ENCODE data around the gene NUF2. TPM values are rescaled to one million over a fixed set of nuclear protein-coding genes. Genes with fewer than 3 reads are reported as not detected.
"Not testable (repeated sequence)": the region's sequence is repeated elsewhere in the genome, so short reads cannot be mapped to it uniquely, and the experiment has no call there.

The NUF2 gene
- total and polyA plus RNA-seq, 2 donors (not counting 1 experiment from before 2014, with no cell fraction given), result 4.6 to 6.5 TPM

DNA sequence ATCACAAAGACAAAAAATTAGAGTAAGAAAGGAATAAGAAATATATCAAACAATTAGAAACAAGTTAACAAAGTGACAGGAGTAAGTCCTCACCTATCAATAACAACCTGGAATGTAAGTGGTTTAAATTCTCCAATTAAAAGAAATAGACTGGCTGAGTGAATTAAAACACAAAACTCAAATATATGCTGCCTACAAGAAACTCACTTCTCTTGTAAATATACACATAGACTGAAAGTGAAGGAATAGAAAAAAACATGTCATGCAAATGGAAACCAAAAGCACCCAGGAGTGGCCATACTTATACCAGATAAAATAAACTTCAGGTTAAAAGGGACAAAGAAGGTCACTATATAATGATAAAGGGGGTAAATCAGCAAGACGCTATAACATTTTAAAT is 43.2 kb upstream of the NUF2 start:
- no peaks in the 10 kb centered on the region for H3K9me3 ChIP-seq (ENCODE audit: control insufficient read depth, insufficient read depth, low read depth, low read length)
- no peaks in the 10 kb centered on the region for H3K4me1 ChIP-seq (ENCODE audit: control insufficient read depth, extremely low read depth, insufficient read depth, low read length)
- H2AFZ ChIP-seq (ENCODE audit: low read length), result no peak overlapping the region
- H3K4me2 ChIP-seq (ENCODE audit: extremely low read depth, insufficient read depth, low read length), result no peak overlapping the region
- H3K27me3 ChIP-seq (ENCODE audit: control insufficient read depth, insufficient read depth, low read length), result no peaks in the 10 kb centered on the region
- no peak overlapping the region for H3K4me3 ChIP-seq (replicated peaks in 1 of 4; ENCODE audit: control extremely low read depth in 1 of 4, insufficient read depth in 1 of 4, low read depth in 3 of 4, low read length in 4 of 4)
- H3K36me3 ChIP-seq (ENCODE audit: control insufficient read depth, insufficient read depth, low read length), result no peaks in the 10 kb centered on the region
- no peak overlapping the region for H3K27ac ChIP-seq (ENCODE audit: insufficient read depth, low read length)
- no peak overlapping the region for H3K9ac ChIP-seq (ENCODE audit: insufficient read depth, low read length)
- DNase-seq (ENCODE audit: low read depth in 2 of 2), result no peak
- H4K20me1 ChIP-seq (ENCODE audit: control insufficient read depth, extremely low read depth, insufficient read depth, low read length), result no peaks in the 10 kb centered on the region
- TF ChIP-seq EZH2 (IDR thresholded peaks at IDR 0.05; ENCODE audit: low read length, missing control alignments) (no peak), CTCF (conservative IDR thresholded peaks at IDR 0.05 in 1 of 2, IDR thresholded peaks at IDR 0.05 in 1 of 2; ENCODE audit: low read depth in 1 of 2, low read length in 2 of 2) (no peak)
- H3K79me2 ChIP-seq (ENCODE audit: control insufficient read depth, insufficient read depth, low read length), result no peaks in the 10 kb centered on the region

GRCh38 chr1:163284867-163285266 is 36.9 kb upstream of the NUF2 start:
- not testable (repeated sequence) for H3K9ac ChIP-seq (ENCODE audit: insufficient read depth, low read length); H3K4me2 ChIP-seq (ENCODE audit: extremely low read depth, insufficient read depth, low read length); H3K79me2 ChIP-seq (ENCODE audit: control insufficient read depth, insufficient read depth, low read length); H3K9me3 ChIP-seq (ENCODE audit: control insufficient read depth, insufficient read depth, low read depth, low read length); H3K27me3 ChIP-seq (ENCODE audit: control insufficient read depth, insufficient read depth, low read length); DNase-seq (ENCODE audit: low read depth in 2 of 2); H3K36me3 ChIP-seq (ENCODE audit: control insufficient read depth, insufficient read depth, low read length); H3K27ac ChIP-seq (ENCODE audit: insufficient read depth, low read length); H2AFZ ChIP-seq (ENCODE audit: low read length); H3K4me3 ChIP-seq (replicated peaks in 1 of 4; ENCODE audit: control extremely low read depth in 1 of 4, insufficient read depth in 1 of 4, low read depth in 3 of 4, low read length in 4 of 4); H3K4me1 ChIP-seq (ENCODE audit: control insufficient read depth, extremely low read depth, insufficient read depth, low read length); H4K20me1 ChIP-seq (ENCODE audit: control insufficient read depth, extremely low read depth, insufficient read depth, low read length)

GRCh38 chr1:163290025-163290640 is 31.6 kb upstream of the NUF2 start:
- DNase-seq (ENCODE audit: low read depth in 2 of 2), result peak in 1 of 2 donors; percentile 86
- H3K27ac ChIP-seq (ENCODE audit: insufficient read depth, low read length), result no peak overlapping the region
- no peak overlapping the region for H3K9ac ChIP-seq (ENCODE audit: insufficient read depth, low read length)
- no peaks in the 10 kb centered on the region for H3K4me1 ChIP-seq (ENCODE audit: control insufficient read depth, extremely low read depth, insufficient read depth, low read length)
- H4K20me1 ChIP-seq (ENCODE audit: control insufficient read depth, extremely low read depth, insufficient read depth, low read length), result no peaks in the 10 kb centered on the region
- no peaks in the 10 kb centered on the region for H3K27me3 ChIP-seq (ENCODE audit: control insufficient read depth, insufficient read depth, low read length)
- TF ChIP-seq EZH2 (IDR thresholded peaks at IDR 0.05; ENCODE audit: low read length, missing control alignments), result no peak
- TF ChIP-seq CTCF (conservative IDR thresholded peaks at IDR 0.05 in 1 of 2, IDR thresholded peaks at IDR 0.05 in 1 of 2; ENCODE audit: low read depth in 1 of 2, low read length in 2 of 2), result no peak
- H3K79me2 ChIP-seq (ENCODE audit: control insufficient read depth, insufficient read depth, low read length), result no peaks in the 10 kb centered on the region
- H2AFZ ChIP-seq (ENCODE audit: low read length), result no peak overlapping the region
- no peak overlapping the region for H3K4me2 ChIP-seq (ENCODE audit: extremely low read depth, insufficient read depth, low read length)
- no peak overlapping the region for H3K4me3 ChIP-seq (replicated peaks in 1 of 4; ENCODE audit: control extremely low read depth in 1 of 4, insufficient read depth in 1 of 4, low read depth in 3 of 4, low read length in 4 of 4)
- no peaks in the 10 kb centered on the region for H3K36me3 ChIP-seq (ENCODE audit: control insufficient read depth, insufficient read depth, low read length)
- no peaks in the 10 kb centered on the region for H3K9me3 ChIP-seq (ENCODE audit: control insufficient read depth, insufficient read depth, low read depth, low read length)

All from fibroblast of lung (primary cell).